GM23248 (cell line): ENCODE results near the gene COL23A1. TPM values are rescaled to one million over a fixed set of nuclear protein-coding genes. Genes with fewer than 3 reads are reported as not detected.

Experiments
- DNase-seq: peaks from one replicate; pipeline ENCODE4 v3.0.0-alpha.2; 2015
- H2AFZ ChIP-seq: fragments of 200-600 bp; sonication (generic); 2 replicates; pipeline ENCODE4 v1.6.1; 2016; ENCODE audit warnings: antibody characterized with exemption
- H3F3A ChIP-seq: fragments of 200-600 bp; sonication (generic); 2 replicates; pipeline ENCODE4 v1.6.1; 2016; ENCODE audit warnings: mild to moderate bottlenecking, antibody characterized with exemption, mixed run types; ENCODE audit not compliant: insufficient read depth
- H3K27ac ChIP-seq: fragments of 200-600 bp; sonication (generic); 2 replicates; pipeline ENCODE4 v1.5.1; 2016; ENCODE audit warnings: mild to moderate bottlenecking
- H3K27me3 ChIP-seq: fragments of 200-600 bp; sonication (generic); replicated peaks from 2 replicates; pipeline ENCODE4 v1.6.1; 2016; ENCODE audit warnings: mild to moderate bottlenecking; ENCODE audit not compliant: insufficient read depth
- H3K36me3 ChIP-seq: fragments of 200-600 bp; sonication (generic); 2 replicates; pipeline ENCODE4 v1.6.1; 2016; ENCODE audit warnings: low read depth, mild to moderate bottlenecking
- H3K4me1 ChIP-seq: fragments of 200-600 bp; sonication (generic); 2 replicates; pipeline ENCODE4 v1.6.1; 2016; ENCODE audit warnings: mild to moderate bottlenecking; ENCODE audit not compliant: insufficient read depth
- H3K4me2 ChIP-seq: fragments of 200-600 bp; sonication (generic); one replicate; pipeline ENCODE4 v1.6.1; 2016; ENCODE audit warnings: mild to moderate bottlenecking; ENCODE audit not compliant: unreplicated experiment
- H3K4me3 ChIP-seq: fragments of 200-600 bp; sonication (generic); 2 replicates; pipeline ENCODE4 v1.5.1; 2016; ENCODE audit warnings: mild to moderate bottlenecking
- H3K79me2 ChIP-seq: fragments of 200-600 bp; sonication (generic); 2 replicates; pipeline ENCODE4 v1.6.1; 2016; ENCODE audit warnings: mild to moderate bottlenecking; ENCODE audit not compliant: insufficient read depth
- H3K9ac ChIP-seq: fragments of 200-600 bp; sonication (generic); 2 replicates; pipeline ENCODE4 v1.6.1; 2016; ENCODE audit warnings: mild to moderate bottlenecking
- H3K9me2 ChIP-seq: fragments of 200-600 bp; sonication (generic); 2 replicates; pipeline ENCODE4 v1.6.1; 2016; ENCODE audit warnings: mixed run types, mild to moderate bottlenecking, moderate library complexity; ENCODE audit not compliant: insufficient read depth
- H3K9me3 ChIP-seq: fragments of 200-600 bp; sonication (generic); one replicate; pipeline ENCODE4 v1.6.1; 2017; ENCODE audit warnings: low read depth
- H4K20me1 ChIP-seq: fragments of 200-600 bp; sonication (generic); 2 replicates; pipeline ENCODE4 v1.6.0; 2016; ENCODE audit not compliant: insufficient read depth
- EZH2 ChIP-seq: fragments of 200-600 bp; sonication (generic); IDR thresholded peaks from 2 replicates; pipeline ENCODE4 v1.6.1; 2018; ENCODE audit warnings: antibody characterized with exemption, mild to moderate bottlenecking; ENCODE audit not compliant: insufficient read depth, poor library complexity, severe bottlenecking
- EZH2phosphoT487 ChIP-seq: fragments of 200-600 bp; sonication (generic); IDR thresholded peaks from 2 replicates; pipeline ENCODE4 v1.6.1; 2018; ENCODE audit warnings: antibody characterized with exemption, moderate library complexity, mild to moderate bottlenecking, low read depth; ENCODE audit not compliant: insufficient read depth
- WGBS, 2 experiments: methylation state at CpG; one replicate each; pipeline ENCODE4 v1.1.6; 2015 to 2017; ENCODE audit warnings: low lambda C conversion rate in 2 of 2, low coverage in 1 of 2; ENCODE audit errors: missing lambda C conversion rate in 2 of 2; 5-methylcytosine and 5-hydroxymethylcytosine counted together
- in situ Hi-C: fragments of 300-500 bp; cut with MboI; formaldehyde crosslinking; loops from 2 replicates; pipeline ENCODE4 v1.15.0; 2020
- polyA plus RNA-seq: library from polyadenylated mRNA; unstranded; fragments of >200 nt; fragmentation: Nextera tagmentation; extraction: Ambion mirVana; gene quantifications from 2 replicates; pipeline ENCODE4 v1.2.1, GENCODE V29; 2016
- total RNA-seq: library from RNA; depleted of rRNA; stranded (reverse); fragments of >200 nt; shearing (Covaris generic); gene quantifications from 2 replicates; pipeline ENCODE4 v1.2.3, GENCODE V29; 2014

COL23A1 gene
- total and polyA plus RNA-seq, 2 experiments from 2014 or later = not detected

- Histone ChIP-seq H3K27me3 (no peaks in the 10 kb centered on the region), H3K4me2 (no peak overlapping the region), H3F3A (no peaks in the 10 kb centered on the region), H3K9me2 (no peaks in the 10 kb centered on the region), H3K4me3 (no peak overlapping the region), H3K9ac (no peak overlapping the region), H3K27ac (no peak overlapping the region), H4K20me1 (no peaks in the 10 kb centered on the region), H3K4me1 (no peaks in the 10 kb centered on the region), H3K36me3 (no peaks in the 10 kb centered on the region), H3K9me3 (no peaks in the 10 kb centered on the region), H3K79me2 (no peaks in the 10 kb centered on the region), H2AFZ (no peak overlapping the region)
- 11 to 13% methylated on average over 12 of the region's 12 CpGs for WGBS, 2 experiments
- in situ Hi-C loops = no loop called here
- TF ChIP-seq EZH2 (no peak), EZH2phosphoT487 (no peak)
- DNase-seq = no peak
Observed at GRCh38 chr5:178476972-178477754, 113.0 kb downstream of the COL23A1 start.

GRCh38 chr5:178476531-178476930 lies 113.7 kb downstream of the COL23A1 start:
- H3K4me2 ChIP-seq = no peak overlapping the region
- H3K9me2 ChIP-seq = no peaks in the 10 kb centered on the region
- H3K27me3 ChIP-seq = no peaks in the 10 kb centered on the region
- in situ Hi-C loops = no loop called here
- no peaks in the 10 kb centered on the region for H3K79me2 ChIP-seq
- H3K4me3 ChIP-seq = no peak overlapping the region
- no peak for TF ChIP-seq EZH2phosphoT487
- TF ChIP-seq EZH2 = no peak
- H4K20me1 ChIP-seq = no peaks in the 10 kb centered on the region
- H3F3A ChIP-seq = no peaks in the 10 kb centered on the region
- H3K9ac ChIP-seq = no peak overlapping the region
- H3K9me3 ChIP-seq = no peaks in the 10 kb centered on the region
- H3K4me1 ChIP-seq = no peaks in the 10 kb centered on the region
- DNase-seq = no peak
- H3K36me3 ChIP-seq = no peaks in the 10 kb centered on the region
- H3K27ac ChIP-seq = no peak overlapping the region
- 70 to 77% methylated on average over 8 of the region's 8 CpGs for WGBS, 2 experiments
- no peak overlapping the region for H2AFZ ChIP-seq

DNA sequence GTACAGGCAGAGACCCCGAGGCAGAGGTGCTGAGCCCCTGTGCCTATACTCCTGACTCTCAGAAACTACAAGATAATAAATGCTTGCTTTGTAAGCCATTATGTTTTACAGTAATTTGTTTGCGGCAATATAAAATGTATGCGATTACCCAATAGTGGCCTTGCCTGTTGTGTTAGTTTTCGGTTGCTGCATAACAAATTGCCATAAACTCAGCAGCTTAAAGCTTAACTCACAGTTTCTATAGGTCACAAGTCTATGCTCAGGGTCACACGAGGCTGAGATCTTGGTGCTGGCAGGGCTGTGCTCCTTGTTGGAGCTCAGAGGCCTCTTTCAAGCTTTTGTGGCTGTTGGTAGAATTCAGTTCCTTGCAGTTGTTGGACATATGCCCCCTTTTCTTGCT lies 114.8 kb downstream of the COL23A1 start:
- in situ Hi-C loops = no loop called here
- no peaks in the 10 kb centered on the region for H3K79me2 ChIP-seq
- H3K4me3 ChIP-seq = no peak overlapping the region
- H4K20me1 ChIP-seq = no peaks in the 10 kb centered on the region
- H3K4me2 ChIP-seq = no peak overlapping the region
- no peak overlapping the region for H2AFZ ChIP-seq
- H3K9me3 ChIP-seq = no peaks in the 10 kb centered on the region
- H3K27me3 ChIP-seq = no peaks in the 10 kb centered on the region
- no peaks in the 10 kb centered on the region for H3F3A ChIP-seq
- no peak overlapping the region for H3K9ac ChIP-seq
- no peak for TF ChIP-seq EZH2
- no peak for TF ChIP-seq EZH2phosphoT487
- H3K4me1 ChIP-seq = no peaks in the 10 kb centered on the region
- DNase-seq = no peak
- H3K36me3 ChIP-seq = no peaks in the 10 kb centered on the region
- 61 to 64% methylated on average over 5 of the region's 5 CpGs for WGBS, 2 experiments
- H3K9me2 ChIP-seq = no peaks in the 10 kb centered on the region
- H3K27ac ChIP-seq = no peak overlapping the region

DNA sequence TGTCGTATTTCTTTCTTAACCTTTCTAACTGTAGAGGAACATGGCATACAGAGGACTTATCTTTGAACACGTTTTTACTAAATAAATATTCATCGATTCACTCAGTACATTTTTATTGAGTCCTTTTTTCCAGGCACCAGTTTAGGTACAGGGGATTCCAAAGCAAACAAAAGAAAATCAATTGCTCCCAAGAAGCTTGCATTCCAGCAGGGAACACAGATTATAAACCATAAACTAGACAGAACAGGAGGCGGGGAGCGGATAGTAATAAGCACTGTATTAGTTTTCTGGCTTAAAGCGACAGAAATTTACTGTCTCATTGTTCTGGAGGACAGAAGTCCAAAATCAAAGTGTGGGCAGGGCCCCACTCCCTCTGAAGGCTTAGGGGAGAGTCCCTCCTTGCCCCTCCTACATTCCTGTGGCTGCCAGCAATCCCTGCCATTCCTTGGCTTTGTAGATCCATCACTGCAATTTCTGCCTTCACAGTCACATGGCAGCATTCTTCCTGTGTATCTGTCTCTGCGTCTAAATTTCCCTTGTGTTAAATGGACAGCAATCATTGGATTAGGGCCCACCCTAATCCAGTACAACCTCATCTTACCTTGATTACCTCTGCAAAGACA lies 115.5 kb downstream of the COL23A1 start:
- no peak for DNase-seq
- no peak overlapping the region for H3K27ac ChIP-seq

More for the DNA sequence above, 115.5 kb downstream of the COL23A1 start:
- 6 to 8% methylated on average over 7 of the region's 7 CpGs for WGBS, 2 experiments
- Histone ChIP-seq H3K9me2 (no peaks in the 10 kb centered on the region), H3F3A (no peaks in the 10 kb centered on the region), H3K4me3 (no peak overlapping the region), H3K27me3 (no peaks in the 10 kb centered on the region), H3K9me3 (no peaks in the 10 kb centered on the region), H3K4me2 (no peak overlapping the region), H2AFZ (no peak overlapping the region), H4K20me1 (no peaks in the 10 kb centered on the region), H3K79me2 (no peaks in the 10 kb centered on the region), H3K9ac (no peak overlapping the region), H3K36me3 (no peaks in the 10 kb centered on the region), H3K4me1 (no peaks in the 10 kb centered on the region)
- in situ Hi-C loops = no loop called here
- TF ChIP-seq EZH2phosphoT487 (no peak), EZH2 (no peak)
